ENCODE data around the gene CCS. TPM values are rescaled to one million over a fixed set of nuclear protein-coding genes. Genes with fewer than 3 reads are reported as not detected.

Gene CCS
- total RNA-seq, 6 donors from 2014 or later: 24.3 to 82.8 (median 34.0) TPM

- H3K4me1 ChIP-seq: peaks cover 46 to 58% (median 50%) of the 10 kb centered on the region in 4 donors
- ATAC-seq (ENCODE audit: low FRiP score in 2 of 2): peak; percentile 70 to 81
- 0% methylated on average over 13 to 31 of the region's 38 CpGs for WGBS, 2 donors
Measured at GRCh38 chr11:66617155-66617834, 24.3 kb downstream of the CCS start.

DNA sequence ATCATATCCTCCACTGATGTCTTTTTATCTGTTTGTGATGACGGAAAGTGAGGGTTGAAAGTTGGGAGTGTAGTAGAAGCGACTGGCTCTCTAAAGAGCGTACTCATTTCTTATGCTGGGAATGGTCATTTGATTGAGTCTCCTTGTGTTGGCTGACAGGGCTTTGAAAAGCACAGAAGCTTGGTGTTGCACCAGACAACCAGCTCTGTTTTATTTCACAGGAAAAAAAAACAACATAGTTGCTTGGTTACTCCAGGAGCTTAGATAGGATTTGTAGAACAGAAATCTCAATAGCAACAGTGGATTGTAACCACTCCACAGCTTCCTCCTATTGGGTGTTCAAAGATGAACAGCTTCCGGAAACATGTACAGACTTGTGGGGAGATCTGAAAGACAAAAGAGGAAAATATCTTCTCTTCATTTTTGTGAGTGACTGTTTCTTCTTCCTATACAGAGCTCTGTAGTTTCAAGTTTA is 26.1 kb downstream of the CCS start:
- no peak for DNase-seq
- whole genome bisulfite sequencing, 2 donors: 44 to 49% methylated on average over 4 of the region's 4 CpGs
- Histone ChIP-seq H3K27me3 (no peaks in the 10 kb centered on the region), H3K36me3 (peaks cover 2 to 33% (median 4%) of the 10 kb centered on the region in 4 donors), H3K27ac (peak overlapping the region; percentile 40 to 96 (median 95)), H3K4me1 (peaks cover 58 to 75% (median 62%) of the 10 kb centered on the region in 4 donors), H3K9me3 (no peaks in the 10 kb centered on the region), H3K4me3 (peak overlapping the region in 3 of 4 donors; percentile 76 to 88 (median 78))
- ATAC-seq (ENCODE audit: low FRiP score in 2 of 2): peak in 1 of 2 donors; percentile 5
- TF ChIP-seq POLR2A (IDR thresholded peaks at IDR 0.05) (no peak), POLR2AphosphoS5 (IDR thresholded peaks at IDR 0.05) (no peak)

More at GRCh38 chr11:66617155-66617834, 24.3 kb downstream of the CCS start:
- peaks cover 0 to 16% (median 0%) of the 10 kb centered on the region in 4 donors for H3K36me3 ChIP-seq
- TF ChIP-seq POLR2A (IDR thresholded peaks at IDR 0.05) (peak in 1 of 4 donors; percentile 9), EP300 (IDR thresholded peaks at IDR 0.05) (no peak), POLR2AphosphoS5 (IDR thresholded peaks at IDR 0.05) (peak in 1 of 2 donors; percentile 9)
- TF ChIP-seq, protein P1, sequence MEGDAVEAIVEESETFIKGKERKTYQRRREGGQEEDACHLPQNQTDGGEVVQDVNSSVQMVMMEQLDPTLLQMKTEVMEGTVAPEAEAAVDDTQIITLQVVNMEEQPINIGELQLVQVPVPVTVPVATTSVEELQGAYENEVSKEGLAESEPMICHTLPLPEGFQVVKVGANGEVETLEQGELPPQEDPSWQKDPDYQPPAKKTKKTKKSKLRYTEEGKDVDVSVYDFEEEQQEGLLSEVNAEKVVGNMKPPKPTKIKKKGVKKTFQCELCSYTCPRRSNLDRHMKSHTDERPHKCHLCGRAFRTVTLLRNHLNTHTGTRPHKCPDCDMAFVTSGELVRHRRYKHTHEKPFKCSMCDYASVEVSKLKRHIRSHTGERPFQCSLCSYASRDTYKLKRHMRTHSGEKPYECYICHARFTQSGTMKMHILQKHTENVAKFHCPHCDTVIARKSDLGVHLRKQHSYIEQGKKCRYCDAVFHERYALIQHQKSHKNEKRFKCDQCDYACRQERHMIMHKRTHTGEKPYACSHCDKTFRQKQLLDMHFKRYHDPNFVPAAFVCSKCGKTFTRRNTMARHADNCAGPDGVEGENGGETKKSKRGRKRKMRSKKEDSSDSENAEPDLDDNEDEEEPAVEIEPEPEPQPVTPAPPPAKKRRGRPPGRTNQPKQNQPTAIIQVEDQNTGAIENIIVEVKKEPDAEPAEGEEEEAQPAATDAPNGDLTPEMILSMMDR (IDR thresholded peaks at IDR 0.05): no peak
- H3K27me3 ChIP-seq: no peaks in the 10 kb centered on the region
- peak overlapping the region; percentile 95 to 97 (median 96) for H3K27ac ChIP-seq
- no peaks in the 10 kb centered on the region for H3K9me3 ChIP-seq
- peak overlapping the region; percentile 62 to 88 (median 77) for H3K4me3 ChIP-seq
- peak in 1 of 2 donors; percentile 91 for DNase-seq

GRCh38 chr11:66624450-66624849 is 31.5 kb downstream of the CCS start:
- ATAC-seq (ENCODE audit: low FRiP score in 2 of 2) (no peak), DNase-seq (peak in 1 of 2 donors; percentile 60)
- no peak overlapping the region for H3K27ac ChIP-seq
- no peaks in the 10 kb centered on the region for H3K27me3 ChIP-seq
- H3K9me3 ChIP-seq: no peaks in the 10 kb centered on the region
- peaks cover 32 to 70% (median 55%) of the 10 kb centered on the region in 4 donors for H3K36me3 ChIP-seq
- WGBS, 2 donors: 93 to 96% methylated on average over 16 of the region's 16 CpGs
- TF ChIP-seq POLR2AphosphoS5 (IDR thresholded peaks at IDR 0.05): no peak
- no peak for TF ChIP-seq POLR2A (IDR thresholded peaks at IDR 0.05)
- TF ChIP-seq, protein P1 (IDR thresholded peaks at IDR 0.05): no peak
- no peak for TF ChIP-seq EP300 (IDR thresholded peaks at IDR 0.05)
- H3K4me3 ChIP-seq: no peak overlapping the region
- H3K4me1 ChIP-seq: peaks cover 32 to 60% (median 37%) of the 10 kb centered on the region in 4 donors

GRCh38 chr11:66625041-66625751 is 32.2 kb downstream of the CCS start:
- peak in 1 of 2 donors; percentile 47 for ATAC-seq (ENCODE audit: low FRiP score in 2 of 2)
- Histone ChIP-seq H3K4me3 (no peak overlapping the region), H3K4me1 (peaks cover 29 to 54% (median 32%) of the 10 kb centered on the region in 4 donors), H3K9me3 (no peaks in the 10 kb centered on the region), H3K36me3 (peaks cover 32 to 78% (median 55%) of the 10 kb centered on the region in 4 donors), H3K27ac (no peak overlapping the region), H3K27me3 (no peaks in the 10 kb centered on the region)
- WGBS, 2 donors: 95 to 98% methylated on average over 13 to 26 of the region's 26 CpGs
- DNase-seq: peak in 1 of 2 donors; percentile 69
- TF ChIP-seq POLR2AphosphoS5 (IDR thresholded peaks at IDR 0.05) (no peak), POLR2A (IDR thresholded peaks at IDR 0.05) (no peak), EP300 (IDR thresholded peaks at IDR 0.05) (no peak)
- TF ChIP-seq, protein P1 (IDR thresholded peaks at IDR 0.05): no peak

DNA sequence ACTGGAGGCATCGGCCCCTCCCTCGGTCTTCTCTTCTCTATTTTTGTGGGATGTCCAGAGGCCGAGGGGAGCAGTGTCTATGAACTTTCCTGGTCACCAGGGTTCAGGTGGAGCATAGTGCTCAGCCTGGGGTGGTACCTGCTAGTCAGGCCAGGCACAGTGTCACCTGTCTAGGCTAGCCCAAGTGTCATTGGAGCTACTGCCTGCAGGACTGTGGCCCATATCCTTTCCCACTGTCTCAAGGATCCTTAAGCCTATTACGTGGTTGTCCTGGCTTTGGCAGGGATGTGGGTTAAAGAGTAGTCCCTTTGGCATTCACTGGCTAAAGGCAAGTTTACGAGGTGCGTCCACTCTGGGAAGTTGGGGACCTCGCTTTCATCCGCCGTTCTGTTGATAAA is 32.8 kb downstream of the CCS start:
- TF ChIP-seq POLR2A (IDR thresholded peaks at IDR 0.05): no peak
- TF ChIP-seq POLR2AphosphoS5 (IDR thresholded peaks at IDR 0.05): no peak
- TF ChIP-seq, protein P1 (IDR thresholded peaks at IDR 0.05): no peak
- no peak for TF ChIP-seq EP300 (IDR thresholded peaks at IDR 0.05)
- 93 to 94% methylated on average over 6 to 9 of the region's 9 CpGs for WGBS, 2 donors
- no peaks in the 10 kb centered on the region for H3K27me3 ChIP-seq
- no peaks in the 10 kb centered on the region for H3K9me3 ChIP-seq
- peaks cover 32 to 83% (median 55%) of the 10 kb centered on the region in 4 donors for H3K36me3 ChIP-seq
- ATAC-seq (ENCODE audit: low FRiP score in 2 of 2) (no peak), DNase-seq (no peak)
- H3K4me1 ChIP-seq: peaks cover 26 to 48% (median 27%) of the 10 kb centered on the region in 4 donors
- H3K27ac ChIP-seq: no peak overlapping the region
- H3K4me3 ChIP-seq: no peak overlapping the region
